K562 (cell line): Measurements from ENCODE around the gene RIPK3. TPM values are rescaled to one million over a fixed set of nuclear protein-coding genes. Genes with fewer than 3 reads are reported as not detected.

Source experiments
- ATAC-seq: fragments of 200-7000 bp; cut with Tn5 transposase; 3 replicates; pipeline ENCODE4 v1.9.1; 2020; ENCODE audit warnings: moderate library complexity
- BruUV-seq: library from RNA; stranded (reverse); fragments of 400-500 nt; replicated peaks from 2 replicates; lab custom pipeline; 2021; lab: Mats Ljungman, UMichigan
- CTCF ChIA-PET: fragments of 300-600 bp; formaldehyde crosslinking; extraction: SDS; loops from one replicate; lab custom pipeline; 2021; ENCODE audit warnings: low intra/inter-chr PET ratio; lab: Yijun Ruan, JAX
- POLR2A ChIA-PET: fragments of 300-600, 350-650 bp; sonication (Branson Sonifier 250); formaldehyde crosslinking; extraction: SDS; loops from one replicate; lab custom pipeline; 2021; ENCODE audit warnings: antibody characterized with exemption, inconsistent platforms; lab: Yijun Ruan, JAX
- DNase-seq, 4 experiments: peaks; one replicate each; pipeline versions ENCODE4 v3.0.0 to v3.0.0-alpha.2; 2011 to 2018; ENCODE audit warnings: low spot score in 3 of 4, mixed read lengths in 3 of 4; ENCODE audit errors: extremely low read depth in 1 of 4
- FAIRE-seq: peaks from 2 replicates; lab custom pipeline; 2011; peaks lifted over from hg19 to GRCh38; lab: Jason Lieb, UNC
- H2AFZ ChIP-seq: 2 replicates; pipeline ENCODE4 v1.6.0; 2011; ENCODE audit warnings: low read depth, low read length, control low read depth, inconsistent platforms
- H3K27ac ChIP-seq: fragments of 200-600 bp; 3 replicates; pipeline ENCODE4 v1.8.0; 2011; ENCODE audit warnings: low read depth, mild to moderate bottlenecking, control low read depth, inconsistent platforms, low read length, moderate library complexity, mixed read lengths; ENCODE audit errors: extremely low read depth
- H3K27me3 ChIP-seq, 2 experiments: fragments of 300-600 bp in 1 of 2; 2 replicates in 1 of 2; 3 replicates in 1 of 2; pipeline versions ENCODE4 v1.6.0 to v1.8.0; 2011; ENCODE audit warnings: inconsistent platforms in 2 of 2, low read length in 2 of 2, mild to moderate bottlenecking in 1 of 2, mixed read lengths in 1 of 2, moderate library complexity in 1 of 2; ENCODE audit not compliant: control insufficient read depth in 2 of 2, insufficient read depth in 2 of 2
- H3K36me3 ChIP-seq: fragments of 300-600 bp; 3 replicates; pipeline ENCODE4 v1.8.0; 2011; ENCODE audit warnings: mild to moderate bottlenecking, low read length, inconsistent platforms; ENCODE audit not compliant: control insufficient read depth, insufficient read depth
- H3K4me1 ChIP-seq, 2 experiments: fragments of 200-600 bp in 1 of 2; replicated peaks in 1 of 2; 2 replicates in 1 of 2; 3 replicates in 1 of 2; pipeline versions ENCODE4 v1.5.1 to v1.8.0; 2011; ENCODE audit warnings: inconsistent platforms in 2 of 2, low read length in 2 of 2, mild to moderate bottlenecking in 1 of 2, mixed read lengths in 1 of 2, moderate library complexity in 1 of 2; ENCODE audit not compliant: control insufficient read depth in 2 of 2, insufficient read depth in 2 of 2
- H3K4me2 ChIP-seq: 2 replicates; pipeline ENCODE4 v1.6.1; 2011; ENCODE audit warnings: low read length, control low read depth, inconsistent platforms, mixed read lengths; ENCODE audit not compliant: insufficient read depth
- H3K4me3 ChIP-seq: fragments of 200-600 bp; sonication (generic), shearing (Covaris generic); 2 replicates; pipeline ENCODE4 v1.5.1; 2016; ENCODE audit warnings: control low read depth, inconsistent platforms
- H3K79me2 ChIP-seq: fragments of 200-600 bp; 3 replicates; pipeline ENCODE4 v1.8.0; 2011; ENCODE audit warnings: low read length, inconsistent platforms; ENCODE audit not compliant: control insufficient read depth, insufficient read depth
- H3K9ac ChIP-seq, 2 experiments: 2 replicates each; pipeline versions ENCODE4 v1.6.0 to v1.6.1; 2011; ENCODE audit warnings: low read depth in 2 of 2, low read length in 2 of 2, control low read depth in 1 of 2, inconsistent platforms in 1 of 2, mild to moderate bottlenecking in 1 of 2, mixed read lengths in 1 of 2; ENCODE audit not compliant: insufficient read depth in 1 of 2
- H3K9me1 ChIP-seq: one replicate; pipeline ENCODE4 v1.6.0; 2011; ENCODE audit warnings: inconsistent platforms, mild to moderate bottlenecking, low read length, moderate library complexity; ENCODE audit not compliant: control insufficient read depth, insufficient read depth
- H3K9me3 ChIP-seq: replicated peaks from 2 replicates; pipeline ENCODE4 v1.5.1; 2011; ENCODE audit warnings: low read depth, low read length, inconsistent platforms; ENCODE audit not compliant: control insufficient read depth, insufficient read depth
- H4K20me1 ChIP-seq: replicated peaks from 2 replicates; pipeline ENCODE4 v1.6.1; 2011; ENCODE audit warnings: low read length, inconsistent platforms, mixed read lengths; ENCODE audit not compliant: control insufficient read depth, insufficient read depth
- ASH1L ChIP-seq: fragments of 450-650 bp; IDR thresholded peaks from 2 replicates; pipeline ENCODE4 v1.6.1; 2018; ENCODE audit warnings: borderline replicate concordance, mild to moderate bottlenecking, low read depth; ENCODE audit not compliant: partially characterized antibody
- CC2D1A ChIP-seq: fragments of 450-650 bp; IDR thresholded peaks from 2 replicates; pipeline ENCODE4 v1.6.1; 2017; ENCODE audit warnings: mild to moderate bottlenecking
- FIP1L1 ChIP-seq: fragments of 200-400 bp; formaldehyde crosslinking; IDR thresholded peaks from 2 replicates; pipeline ENCODE4 v1.6.1; 2018; ENCODE audit warnings: mild to moderate bottlenecking, low read depth, low read length; ENCODE audit not compliant: poor library complexity, severe bottlenecking
- FOXA1 ChIP-seq: fragments of 450-650 bp; IDR thresholded peaks from 2 replicates; pipeline ENCODE4 v1.6.1; 2016; ENCODE audit warnings: mild to moderate bottlenecking, borderline replicate concordance
- NCOA2 ChIP-seq, 2 experiments: fragments of 450-650 bp; IDR thresholded peaks; 2 replicates each; pipeline ENCODE4 v1.6.1; 2018; ENCODE audit warnings: mild to moderate bottlenecking in 2 of 2, moderate library complexity in 1 of 2; ENCODE audit not compliant: partially characterized antibody in 2 of 2
- NR3C1 ChIP-seq: sonication (generic); formaldehyde crosslinking; IDR thresholded peaks from 2 replicates; pipeline ENCODE4 v1.8.1; 2022; ENCODE audit warnings: missing genetic modification reagents
- RFX1 ChIP-seq: fragments of 450-650 bp; IDR thresholded peaks from 2 replicates; pipeline ENCODE4 v1.6.1; 2016; ENCODE audit warnings: mild to moderate bottlenecking, moderate library complexity
- SMARCA5 ChIP-seq: fragments of 450-650 bp; IDR thresholded peaks from 2 replicates; pipeline ENCODE4 v1.6.1; 2016
- ZNF184 ChIP-seq: sonication (generic); formaldehyde crosslinking; IDR thresholded peaks from 2 replicates; pipeline ENCODE4 v1.5.0; 2020; ENCODE audit warnings: missing genetic modification reagents
- ZNF551 ChIP-seq: fragments of 250-450 bp; sonication (Bioruptor Pico); IDR thresholded peaks from 2 replicates; pipeline ENCODE4 v1.5.0; 2021; ENCODE audit warnings: mild to moderate bottlenecking, moderate library complexity
- ZNF589 ChIP-seq: fragments of 200-800 bp; sonication (Bioruptor generic); IDR thresholded peaks from 2 replicates; pipeline ENCODE4 v1.6.1; 2016; ENCODE audit warnings: low read depth, missing genetic modification characterization, missing compliant biosample characterization
- WGBS: fragments of 100-300 bp; shearing (Covaris generic); methylation state at CpG from one replicate; pipeline ENCODE4 v1.1.6; 2016; ENCODE audit warnings: low coverage, mixed read lengths; ENCODE audit not compliant: insufficient coverage; ENCODE audit errors: missing lambda C conversion rate; 5-methylcytosine and 5-hydroxymethylcytosine counted together
- in situ Hi-C: fragments of 300-500 bp; cut with MboI; formaldehyde crosslinking; loops from 4 replicates; pipeline ENCODE4 v1.15.0; 2018; ENCODE audit warnings: inconsistent platforms, mixed read lengths
- intact Hi-C: fragments of 100-400 bp; cut with micrococcal nuclease; formaldehyde crosslinking; loops from 2 replicates; pipeline ENCODE4 v1.14.2; 2022
- polyA plus RNA-seq, 8 experiments: library from polyadenylated mRNA; depleted of rRNA in 4 of 8; stranded (reverse) in 5 of 8; unstranded in 3 of 8; fragments of >200 nt; fragmentation: Nextera tagmentation in 2 of 8; fragmentation: Illumina TruSeq in 1 of 8; extraction: Ambion mirVana in 2 of 8; extraction: Trizol in 1 of 8; gene quantifications; 2 replicates each; pipeline versions ENCODE4 v1.2.1 to v1.2.3, GENCODE V29; 2011 to 2014; ENCODE audit warnings: inconsistent platforms in 1 of 8, missing spikeins in 1 of 8
- total RNA-seq, 7 experiments: library from RNA; depleted of rRNA in 6 of 7; stranded (reverse); fragments of >200 nt in 6 of 7; fragmentation: Illumina TruSeq in 2 of 7; extraction: Trizol in 2 of 7; gene quantifications; 2 replicates each; pipeline versions ENCODE4 v1.2.1 to v1.2.3, GENCODE V29; 2011 to 2021; ENCODE audit warnings: low replicate concordance in 1 of 7
- TF ChIP-seq, protein P1 (sequence below): fragments of 250-450 bp; sonication (Bioruptor Pico); IDR thresholded peaks from 2 replicates; pipeline ENCODE4 v1.8.0; 2021; ENCODE audit warnings: moderate library complexity, mild to moderate bottlenecking, inconsistent platforms
- TF ChIP-seq, protein P2 (sequence below): conservative IDR thresholded peaks from 2 replicates; pipeline ENCODE4 v1.6.1; 2011; ENCODE audit warnings: low read depth, mild to moderate bottlenecking, low read length; ENCODE audit not compliant: control insufficient read depth
- TF ChIP-seq, protein P3 (sequence below): IDR thresholded peaks from 2 replicates; pipeline ENCODE4 v1.6.1; 2012; ENCODE audit warnings: low read depth, low read length, improper control_type of control experiment, borderline replicate concordance

Gene RIPK3
- total and polyA plus RNA-seq, 9 of the 15 experiments (the other 6 are each of a cell fraction or from before 2014, with no cell fraction given), result 0.03 to 0.43 (median 0.28) TPM; not detected in 3

DNA sequence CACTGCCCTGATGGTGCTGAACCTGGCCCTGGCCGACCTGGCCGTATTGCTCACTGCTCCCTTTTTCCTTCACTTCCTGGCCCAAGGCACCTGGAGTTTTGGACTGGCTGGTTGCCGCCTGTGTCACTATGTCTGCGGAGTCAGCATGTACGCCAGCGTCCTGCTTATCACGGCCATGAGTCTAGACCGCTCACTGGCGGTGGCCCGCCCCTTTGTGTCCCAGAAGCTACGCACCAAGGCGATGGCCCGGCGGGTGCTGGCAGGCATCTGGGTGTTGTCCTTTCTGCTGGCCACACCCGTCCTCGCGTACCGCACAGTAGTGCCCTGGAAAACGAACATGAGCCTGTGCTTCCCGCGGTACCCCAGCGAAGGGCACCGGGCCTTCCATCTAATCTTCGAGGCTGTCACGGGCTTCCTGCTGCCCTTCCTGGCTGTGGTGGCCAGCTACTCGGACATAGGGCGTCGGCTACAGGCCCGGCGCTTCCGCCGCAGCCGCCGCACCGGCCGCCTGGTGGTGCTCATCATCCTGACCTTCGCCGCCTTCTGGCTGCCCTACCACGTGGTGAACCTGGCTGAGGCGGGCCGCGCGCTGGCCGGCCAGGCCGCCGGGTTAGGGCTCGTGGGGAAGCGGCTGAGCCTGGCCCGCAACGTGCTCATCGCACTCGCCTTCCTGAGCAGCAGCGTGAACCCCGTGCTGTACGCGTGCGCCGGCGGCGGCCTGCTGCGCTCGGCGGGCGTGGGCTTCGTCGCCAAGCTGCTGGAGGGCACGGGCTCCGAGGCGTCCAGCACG is 23.8 kb downstream of the RIPK3 start:
- intact Hi-C loops (no loop called here), in situ Hi-C loops (no loop called here)
- peaks cover 5% of the 10 kb centered on the region; the same call in 1 of the 3 replicates for H3K36me3 ChIP-seq
- H3K4me1 ChIP-seq, result peaks cover 20 to 30% of the 10 kb centered on the region in 2 experiments
- H3K27me3 ChIP-seq, result no peaks in the 10 kb centered on the region
- ChIA-PET POLR2A (interaction anchor here (0.6 to 1.2 kb wide), 9 partner anchors 9 to 214 kb away, joined by 3 to 6 read pairs (median 3); partner anchors contain the start of genes DHRS1 and NOP9), CTCF (no interaction called here)
- no peak for FAIRE-seq
- DNase-seq, result peak; percentile 58 to 69 (median 62)
- no peaks in the 10 kb centered on the region for H3K9me1 ChIP-seq
- peak; percentile 84 for ATAC-seq
- H3K9ac ChIP-seq, result peak overlapping the region; percentile 11 to 38; a peak in 3 of 4 replicates
- H3K4me2 ChIP-seq, result peak overlapping the region; percentile 60
- peak overlapping the region; percentile 83 for H2AFZ ChIP-seq
- H3K27ac ChIP-seq, result peak overlapping the region; percentile 71; the same call in 2 of the 3 replicates
- no peak overlapping the region for H3K4me3 ChIP-seq
- no peaks in the 10 kb centered on the region for H3K79me2 ChIP-seq
- BruUV-seq, result no TSS peak
- no peaks in the 10 kb centered on the region for H3K9me3 ChIP-seq
- WGBS, result 34% methylated on average over 28 of the region's 70 CpGs
- no peaks in the 10 kb centered on the region for H4K20me1 ChIP-seq
- TF ChIP-seq ZNF551 (CRISPR knock-in tag) (no peak), ASH1L (no peak), FIP1L1 (peak; percentile 20), ZNF589 (no peak), ZNF184 (CRISPR knock-in tag) (no peak), NCOA2 (IDR thresholded peaks at IDR 0.05; ENCODE audit: partially characterized antibody in 2 of 2) (no peak), RFX1 (no peak), FOXA1 (no peak), SMARCA5 (no peak), NR3C1 (CRISPR knock-in tag) (peak; percentile 96), CC2D1A (no peak)
- TF ChIP-seq, protein P1, sequence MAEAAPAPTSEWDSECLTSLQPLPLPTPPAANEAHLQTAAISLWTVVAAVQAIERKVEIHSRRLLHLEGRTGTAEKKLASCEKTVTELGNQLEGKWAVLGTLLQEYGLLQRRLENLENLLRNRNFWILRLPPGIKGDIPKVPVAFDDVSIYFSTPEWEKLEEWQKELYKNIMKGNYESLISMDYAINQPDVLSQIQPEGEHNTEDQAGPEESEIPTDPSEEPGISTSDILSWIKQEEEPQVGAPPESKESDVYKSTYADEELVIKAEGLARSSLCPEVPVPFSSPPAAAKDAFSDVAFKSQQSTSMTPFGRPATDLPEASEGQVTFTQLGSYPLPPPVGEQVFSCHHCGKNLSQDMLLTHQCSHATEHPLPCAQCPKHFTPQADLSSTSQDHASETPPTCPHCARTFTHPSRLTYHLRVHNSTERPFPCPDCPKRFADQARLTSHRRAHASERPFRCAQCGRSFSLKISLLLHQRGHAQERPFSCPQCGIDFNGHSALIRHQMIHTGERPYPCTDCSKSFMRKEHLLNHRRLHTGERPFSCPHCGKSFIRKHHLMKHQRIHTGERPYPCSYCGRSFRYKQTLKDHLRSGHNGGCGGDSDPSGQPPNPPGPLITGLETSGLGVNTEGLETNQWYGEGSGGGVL (CRISPR knock-in tag), result no peak
- TF ChIP-seq, protein P2, sequence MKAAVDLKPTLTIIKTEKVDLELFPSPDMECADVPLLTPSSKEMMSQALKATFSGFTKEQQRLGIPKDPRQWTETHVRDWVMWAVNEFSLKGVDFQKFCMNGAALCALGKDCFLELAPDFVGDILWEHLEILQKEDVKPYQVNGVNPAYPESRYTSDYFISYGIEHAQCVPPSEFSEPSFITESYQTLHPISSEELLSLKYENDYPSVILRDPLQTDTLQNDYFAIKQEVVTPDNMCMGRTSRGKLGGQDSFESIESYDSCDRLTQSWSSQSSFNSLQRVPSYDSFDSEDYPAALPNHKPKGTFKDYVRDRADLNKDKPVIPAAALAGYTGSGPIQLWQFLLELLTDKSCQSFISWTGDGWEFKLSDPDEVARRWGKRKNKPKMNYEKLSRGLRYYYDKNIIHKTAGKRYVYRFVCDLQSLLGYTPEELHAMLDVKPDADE, result no peak
- TF ChIP-seq, protein P3, sequence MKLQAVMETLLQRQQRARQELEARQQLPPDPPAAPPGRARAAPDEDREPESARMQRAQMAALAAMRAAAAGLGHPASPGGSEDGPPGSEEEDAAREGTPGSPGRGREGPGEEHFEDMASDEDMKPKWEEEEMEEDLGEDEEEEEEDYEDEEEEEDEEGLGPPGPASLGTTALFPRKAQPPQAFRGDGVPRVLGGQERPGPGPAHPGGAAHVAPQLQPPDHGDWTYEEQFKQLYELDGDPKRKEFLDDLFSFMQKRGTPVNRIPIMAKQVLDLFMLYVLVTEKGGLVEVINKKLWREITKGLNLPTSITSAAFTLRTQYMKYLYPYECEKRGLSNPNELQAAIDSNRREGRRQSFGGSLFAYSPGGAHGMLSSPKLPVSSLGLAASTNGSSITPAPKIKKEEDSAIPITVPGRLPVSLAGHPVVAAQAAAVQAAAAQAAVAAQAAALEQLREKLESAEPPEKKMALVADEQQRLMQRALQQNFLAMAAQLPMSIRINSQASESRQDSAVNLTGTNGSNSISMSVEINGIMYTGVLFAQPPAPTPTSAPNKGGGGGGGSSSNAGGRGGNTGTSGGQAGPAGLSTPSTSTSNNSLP, result no peak
